NCI-H1930 (cell line): ENCODE data around the gene PSMA7.

Experiments used
- DNase-seq, 2 experiments: peaks; one replicate each; lab custom pipeline; 2025; lab: John Stamatoyannopoulos, UW

PSMA7 gene

GRCh38 chr20:62087227-62087626 is 56.0 kb downstream of the PSMA7 start:
- DNase-seq, result no peak
